Activated CD8-positive, alpha-beta T cell treated with anti-CD3 and anti-CD28 coated beads, Interleukin-2, amount 10 ng/mL, durations not matched to agents 7 days and 5 days (primary cell): ENCODE data around the gene AP1B1. TPM values are rescaled to one million over a fixed set of nuclear protein-coding genes. Genes with fewer than 3 reads are reported as not detected.

Source experiments
- ATAC-seq: fragments of 150-1000 bp; cut with Tn5 transposase; one replicate; pipeline ENCODE4 v1.10.0; 2021; ENCODE audit warnings: moderate library complexity
- CTCF ChIA-PET: fragments of 350-600 bp; sonication (Branson Sonifier 250); formaldehyde crosslinking; loops from one replicate; lab custom pipeline; 2021; ENCODE audit warnings: antibody characterized with exemption; lab: Charles Lee
- POLR2A ChIA-PET: fragments of 350-600 bp; sonication (Branson Sonifier 250); formaldehyde crosslinking; loops from one replicate; lab custom pipeline; 2021; ENCODE audit warnings: antibody characterized with exemption; lab: Charles Lee
- DNase-seq: peaks from one replicate; pipeline ENCODE4 v3.0.0-alpha.2; 2020
- H3K27ac Mint-ChIP-seq: one replicate; pipeline ENCODE4 v1.8.0; 2021; ENCODE audit warnings: mild to moderate bottlenecking, mixed read lengths
- H3K27me3 Mint-ChIP-seq: one replicate; pipeline ENCODE4 v1.8.0; 2021; ENCODE audit warnings: low read depth, mixed read lengths
- H3K36me3 Mint-ChIP-seq: one replicate; pipeline ENCODE4 v1.8.0; 2021; ENCODE audit warnings: low read depth, mixed read lengths
- H3K4me1 Mint-ChIP-seq: one replicate; pipeline ENCODE4 v1.8.0; 2021; ENCODE audit warnings: low read depth, mixed read lengths
- H3K4me3 Mint-ChIP-seq: one replicate; pipeline ENCODE4 v1.8.0; 2021; ENCODE audit warnings: mild to moderate bottlenecking, mixed read lengths
- H3K9me3 Mint-ChIP-seq: one replicate; pipeline ENCODE4 v1.8.0; 2022; ENCODE audit warnings: mixed read lengths; ENCODE audit not compliant: insufficient read depth
- total RNA-seq, 2 experiments: library from RNA; stranded (reverse); gene quantifications; one replicate each; pipeline ENCODE4 v1.2.3, GENCODE V29; 2021

The AP1B1 gene
- total RNA-seq, 2 experiments from 2014 or later: 77.7 to 84.7 TPM

DNA sequence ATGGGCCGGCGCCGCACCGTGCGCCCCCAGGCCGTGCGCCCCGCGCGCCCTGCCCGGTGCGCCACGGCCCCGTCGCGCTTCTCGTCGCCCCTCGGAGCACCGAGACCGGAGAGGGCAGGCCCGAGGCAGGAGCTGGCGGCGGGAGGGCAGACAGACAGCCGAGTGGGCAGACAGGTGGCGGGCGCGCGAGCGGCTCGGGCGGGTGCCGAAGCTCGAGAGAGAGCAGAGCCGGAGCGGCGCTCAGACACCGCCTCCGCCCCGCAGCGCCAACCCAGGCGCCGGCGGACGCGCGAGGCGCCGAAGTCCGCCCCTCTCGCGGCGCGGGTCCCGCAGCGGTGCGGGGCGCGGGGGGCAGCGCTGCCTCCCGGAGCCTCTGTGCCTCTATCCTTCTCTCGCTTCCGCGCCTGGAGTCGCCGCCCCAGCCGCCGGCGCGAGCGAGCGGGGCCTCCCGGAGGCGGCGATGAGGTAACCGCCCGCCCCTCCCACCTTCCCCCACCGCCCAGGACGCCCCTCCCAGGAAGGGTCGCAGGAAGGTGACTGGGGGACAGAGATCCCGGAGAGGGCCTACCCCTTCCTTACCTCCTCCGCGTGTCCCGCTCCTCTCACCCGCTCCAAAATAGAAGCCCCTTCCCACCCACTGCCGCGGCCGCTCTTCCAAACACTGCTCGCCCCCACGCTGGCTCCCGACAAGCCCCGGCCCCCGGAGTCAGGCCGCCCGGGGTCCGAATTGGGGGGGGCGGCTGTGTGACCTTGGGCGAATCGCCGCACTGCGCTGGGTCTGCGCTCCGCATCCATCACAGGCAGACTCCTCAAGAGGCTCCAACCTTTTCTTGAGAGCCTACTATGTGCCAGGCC is 72.9 kb downstream of the AP1B1 start, which contains the start of gene RASL10A:
Gene RASL10A (minus strand): TSS at position 412 of the 855 bp plus-strand sequence. CDS start 451 bp downstream, outside the sequence.
- POLR2A ChIA-PET: interaction anchor here (0.6 kb wide), 1 partner anchor 89 kb away, joined by 3 read pairs; no protein-coding TSS in a partner anchor
- peak within 1 kb of the TSS; percentile 59 for H3K4me3 Mint-ChIP-seq
- peak within 1 kb of the TSS; percentile 43 for H3K27ac Mint-ChIP-seq
- peaks cover 6% of the 10 kb centered on the region for H3K36me3 Mint-ChIP-seq
- H3K4me1 Mint-ChIP-seq: peaks cover 31% of the 10 kb centered on the region
- ATAC-seq: peak; percentile 8
- H3K27me3 Mint-ChIP-seq: peaks cover 38% of the 10 kb centered on the region
- DNase-seq: no peak
- no peaks in the 10 kb centered on the region for H3K9me3 Mint-ChIP-seq
- CTCF ChIA-PET: no interaction called here

DNA sequence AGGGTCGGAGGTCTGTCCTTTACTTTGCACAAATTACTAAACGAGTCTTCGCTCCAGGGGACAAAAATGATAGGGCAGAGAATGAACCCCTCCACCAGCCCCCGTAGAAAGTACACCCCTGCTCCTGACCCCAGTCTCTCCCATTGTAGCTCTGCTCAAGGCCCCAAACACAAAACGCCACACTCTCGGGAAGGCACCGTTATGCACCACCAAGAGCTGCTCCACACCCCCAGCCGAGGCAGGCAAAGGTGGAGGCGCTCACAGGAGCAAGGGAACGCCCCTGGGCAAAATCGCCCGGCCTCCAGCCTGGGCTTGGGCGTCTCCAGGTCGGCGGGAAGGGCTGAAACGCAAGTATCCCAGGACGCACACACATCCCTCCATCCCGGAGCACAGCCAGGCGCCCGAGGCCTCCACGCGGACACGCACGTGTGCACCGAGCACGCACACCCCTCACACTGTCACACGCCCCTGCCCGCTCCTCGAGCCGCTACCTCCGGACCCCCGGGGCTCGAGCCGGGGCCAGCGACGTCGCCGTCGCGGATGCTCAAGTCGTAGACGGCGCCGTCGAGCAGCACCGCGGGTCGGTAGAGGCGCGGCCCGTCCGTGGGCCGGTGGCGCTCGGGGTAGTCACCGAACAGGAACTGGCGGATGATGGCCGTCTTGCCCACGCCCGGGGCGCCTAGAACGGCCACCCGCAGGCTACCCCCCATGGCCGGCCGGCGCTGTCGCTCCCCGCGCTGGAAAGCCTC is 73.7 kb downstream of the AP1B1 start:
- DNase-seq (no peak), ATAC-seq (no peak)
- Mint-ChIP-seq H3K27ac (peak overlapping the region; percentile 43), H3K4me3 (peak overlapping the region; percentile 59), H3K9me3 (no peaks in the 10 kb centered on the region), H3K4me1 (peaks cover 34% of the 10 kb centered on the region), H3K27me3 (peaks cover 38% of the 10 kb centered on the region), H3K36me3 (peaks cover 6% of the 10 kb centered on the region)
- ChIA-PET POLR2A (interaction anchor here (2.2 kb wide), 1 partner anchor 46 kb away, joined by 6 read pairs; no protein-coding TSS in a partner anchor), CTCF (no interaction called here)

DNA sequence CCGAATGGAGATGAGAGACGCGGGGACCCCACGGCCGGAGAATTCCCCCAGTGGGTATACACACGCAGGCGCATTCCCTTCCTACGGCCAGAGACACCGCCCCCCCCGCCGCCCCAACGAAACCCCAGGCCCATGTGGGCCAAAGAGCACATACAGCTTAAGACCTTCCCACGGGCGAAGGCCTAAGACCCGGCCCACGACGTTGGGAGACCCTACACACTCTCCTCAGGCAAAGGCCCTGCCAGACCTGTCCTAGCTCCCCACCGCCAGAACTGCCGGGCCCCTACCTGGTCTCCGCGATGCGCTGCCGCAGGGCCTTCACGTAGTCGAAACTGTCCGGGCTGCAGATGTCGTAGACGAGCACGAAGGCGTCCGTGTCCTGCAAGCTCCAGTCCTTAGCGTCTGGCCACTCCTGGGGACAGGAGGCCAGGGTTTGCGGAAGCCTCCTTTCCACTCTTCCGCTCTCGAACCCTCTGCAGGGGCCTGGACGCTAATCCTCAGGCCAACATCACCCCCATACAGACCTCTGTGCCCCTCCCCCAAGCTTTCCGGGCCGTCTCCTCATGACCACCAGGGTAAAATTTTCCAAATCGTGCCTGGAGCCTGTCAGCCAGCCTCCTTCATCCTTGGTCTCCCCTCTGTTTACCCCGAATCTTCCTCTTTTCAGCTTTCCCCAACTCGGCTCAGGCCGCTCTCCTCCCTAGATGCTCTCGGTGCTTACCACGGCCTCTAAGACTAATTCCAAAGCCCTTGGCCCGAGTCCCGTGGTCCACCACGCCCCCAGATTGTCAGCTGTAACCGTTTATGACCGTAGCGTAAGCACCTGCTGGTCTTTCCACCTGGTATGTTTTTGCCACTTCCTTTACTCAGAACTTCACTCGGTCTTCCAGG is 74.5 kb downstream of the AP1B1 start:
- POLR2A ChIA-PET: interaction anchor here (2.2 kb wide), 1 partner anchor 45 kb away, joined by 6 read pairs; no protein-coding TSS in a partner anchor
- DNase-seq: no peak
- Mint-ChIP-seq H3K36me3 (peaks cover 6% of the 10 kb centered on the region), H3K27ac (peak overlapping the region; percentile 43), H3K4me3 (peak overlapping the region; percentile 59), H3K9me3 (no peaks in the 10 kb centered on the region), H3K27me3 (peaks cover 38% of the 10 kb centered on the region), H3K4me1 (peaks cover 42% of the 10 kb centered on the region)
- CTCF ChIA-PET: interaction anchor here (0.6 to 2.2 kb wide), 7 partner anchors 8 to 908 kb away, joined by 3 to 8 read pairs (median 4); no protein-coding TSS in a partner anchor
- peak; percentile 2 for ATAC-seq

DNA sequence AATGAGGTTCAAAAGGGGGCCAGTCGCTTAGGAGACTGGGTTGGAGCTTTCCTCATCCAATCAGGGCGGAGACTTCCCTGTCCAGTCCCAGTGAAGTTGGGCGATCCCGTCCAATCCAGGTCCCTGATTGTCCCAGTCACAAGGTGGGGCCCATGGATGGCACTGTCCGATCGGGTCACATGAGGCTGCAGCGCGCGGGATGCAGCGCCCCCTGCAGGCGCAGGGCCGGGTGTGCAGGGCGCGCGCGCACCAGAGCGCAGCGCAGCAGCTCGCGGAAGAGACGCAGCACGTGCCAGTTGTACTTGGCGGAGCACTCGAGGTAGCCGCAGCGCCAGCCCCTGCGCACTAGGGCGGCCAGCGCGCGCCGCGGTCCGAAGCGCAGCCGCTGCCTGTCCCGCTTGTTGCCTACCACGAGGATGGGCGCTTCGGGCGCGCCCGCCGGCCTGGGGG is 75.2 kb downstream of the AP1B1 start:
- ChIA-PET POLR2A (interaction anchor here (0.6 to 2.2 kb wide), 2 partner anchors 12 to 44 kb away, joined by 4 to 6 read pairs; no protein-coding TSS in a partner anchor), CTCF (interaction anchor here (0.6 to 2.2 kb wide), 9 partner anchors 8 to 908 kb away, joined by 3 to 8 read pairs (median 3); no protein-coding TSS in a partner anchor)
- ATAC-seq (no peak), DNase-seq (peak; percentile 41)
- Mint-ChIP-seq H3K9me3 (no peaks in the 10 kb centered on the region), H3K27ac (no peak overlapping the region), H3K27me3 (peaks cover 38% of the 10 kb centered on the region), H3K4me1 (peaks cover 49% of the 10 kb centered on the region), H3K36me3 (peaks cover 6% of the 10 kb centered on the region), H3K4me3 (no peak overlapping the region)

DNA sequence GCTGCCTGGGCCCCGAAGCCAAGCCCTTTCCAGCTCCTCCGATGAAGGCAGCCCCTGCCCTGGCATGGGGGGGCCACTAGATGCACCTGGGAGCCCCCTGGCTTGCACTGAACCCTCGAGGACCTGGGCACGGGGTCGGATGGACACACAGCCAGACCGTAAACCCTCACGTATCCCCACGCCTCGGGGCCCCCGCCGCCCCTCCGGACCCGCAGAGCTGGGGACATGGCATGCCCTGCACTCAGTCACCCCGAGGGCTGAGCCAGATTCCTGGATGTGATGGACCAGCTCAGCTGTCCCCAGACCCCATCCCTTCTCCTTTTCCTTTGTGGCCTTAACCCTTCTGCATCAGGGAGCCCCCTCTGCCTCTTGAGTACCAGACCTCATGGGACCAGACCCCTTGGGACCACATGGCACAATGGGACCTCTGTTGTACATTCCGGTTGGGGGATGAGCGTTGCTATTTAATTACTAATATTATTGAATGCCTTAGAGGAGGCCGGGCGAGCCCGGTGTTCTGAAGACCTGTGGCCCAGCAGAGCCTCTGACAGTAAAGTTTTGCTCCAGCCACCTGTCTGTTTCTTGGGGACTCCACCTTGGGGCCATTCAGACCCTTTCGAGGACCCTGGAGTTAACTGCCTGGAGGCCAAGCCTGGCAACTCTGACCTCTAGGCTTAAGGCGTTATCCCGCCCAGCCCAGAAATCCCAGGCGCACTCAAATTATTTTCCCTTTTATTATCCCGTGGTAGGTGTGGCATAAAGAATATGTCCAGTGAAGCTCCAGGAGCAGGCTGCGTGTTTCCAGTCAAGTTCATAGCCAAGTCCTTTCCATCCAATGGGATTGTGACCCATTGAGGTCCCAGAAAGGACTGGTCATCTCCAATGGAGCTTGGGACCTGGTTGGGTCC is 75.9 kb downstream of the AP1B1 start:
- DNase-seq (no peak), ATAC-seq (no peak)
- no peak overlapping the region for H3K27ac Mint-ChIP-seq
- ChIA-PET CTCF (interaction anchor here (0.7 to 2.2 kb wide), 7 partner anchors 9 to 36 kb away, joined by 3 to 8 read pairs (median 3); no protein-coding TSS in a partner anchor), POLR2A (interaction anchor here (0.6 to 2.2 kb wide), 2 partner anchors 12 to 44 kb away, joined by 4 to 6 read pairs; no protein-coding TSS in a partner anchor)
- peaks cover 56% of the 10 kb centered on the region for H3K4me1 Mint-ChIP-seq
- H3K9me3 Mint-ChIP-seq: no peaks in the 10 kb centered on the region
- H3K36me3 Mint-ChIP-seq: peaks cover 6% of the 10 kb centered on the region
- H3K27me3 Mint-ChIP-seq: peaks cover 38% of the 10 kb centered on the region
- H3K4me3 Mint-ChIP-seq: no peak overlapping the region

DNA sequence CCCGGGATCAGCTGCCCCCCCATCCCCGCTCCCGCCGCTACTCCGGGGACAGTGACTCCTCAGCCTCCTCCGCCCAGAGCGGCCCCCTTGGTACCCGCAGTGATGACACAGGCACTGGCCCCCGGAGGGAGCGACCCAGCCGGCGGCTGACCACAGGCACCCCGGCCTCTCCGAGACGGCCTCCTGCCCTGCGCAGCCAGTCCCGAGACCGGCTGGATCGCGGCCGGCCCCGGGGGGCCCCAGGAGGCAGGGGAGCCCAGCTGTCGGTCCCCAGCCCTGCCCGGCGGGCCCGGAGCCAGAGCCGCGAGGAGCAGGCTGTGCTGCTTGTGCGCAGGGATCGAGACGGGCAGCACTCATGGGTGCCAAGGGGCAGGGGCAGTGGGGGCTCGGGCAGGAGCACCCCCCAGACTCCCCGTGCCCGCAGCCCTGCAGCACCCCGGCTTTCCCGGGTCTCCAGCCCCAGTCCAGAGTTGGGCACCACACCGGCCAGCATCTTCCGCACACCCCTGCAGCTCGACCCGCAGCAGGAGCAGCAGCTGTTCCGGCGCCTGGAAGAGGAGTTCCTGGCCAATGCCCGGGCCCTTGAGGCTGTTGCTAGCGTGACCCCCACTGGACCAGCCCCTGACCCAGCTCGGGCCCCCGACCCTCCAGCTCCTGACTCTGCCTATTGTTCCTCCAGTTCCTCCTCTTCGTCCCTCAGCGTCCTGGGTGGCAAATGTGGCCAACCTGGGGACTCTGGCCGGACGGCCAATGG is 76.7 kb downstream of the AP1B1 start:
- Mint-ChIP-seq H3K9me3 (no peaks in the 10 kb centered on the region), H3K36me3 (peaks cover 6% of the 10 kb centered on the region), H3K4me1 (peaks cover 58% of the 10 kb centered on the region), H3K27me3 (peaks cover 35% of the 10 kb centered on the region), H3K4me3 (no peak overlapping the region), H3K27ac (no peak overlapping the region)
- no peak for DNase-seq
- CTCF ChIA-PET: interaction anchor here (0.6 to 2.0 kb wide), 3 partner anchors 24 to 35 kb away, joined by 3 to 6 read pairs (median 3); no protein-coding TSS in a partner anchor
- no peak for ATAC-seq
- POLR2A ChIA-PET: no interaction called here

DNA sequence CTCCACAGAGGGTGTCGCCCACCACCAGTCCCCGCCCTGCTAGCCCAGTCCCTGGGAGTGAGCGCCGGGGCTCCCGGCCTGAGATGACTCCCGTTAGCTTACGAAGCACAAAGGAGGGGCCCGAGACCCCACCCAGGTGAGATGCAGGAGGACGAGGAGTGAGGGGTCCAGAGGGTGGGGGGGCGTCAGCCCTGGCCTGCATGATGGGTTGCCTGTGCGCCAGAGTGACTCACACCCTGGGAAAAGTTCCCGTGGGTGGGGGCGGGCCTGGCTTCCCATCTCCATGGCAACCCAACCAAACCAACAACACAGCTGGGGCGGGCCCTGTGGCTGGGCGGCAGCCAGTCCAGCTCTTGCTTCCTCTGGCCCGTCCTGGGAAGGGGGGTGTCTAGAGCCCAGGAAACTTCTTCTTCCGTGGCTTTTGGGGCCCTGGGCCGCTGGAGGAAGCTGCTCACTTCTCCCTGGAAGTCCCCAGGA is 77.5 kb downstream of the AP1B1 start:
- Mint-ChIP-seq H3K9me3 (no peaks in the 10 kb centered on the region), H3K36me3 (peaks cover 6% of the 10 kb centered on the region), H3K4me1 (peaks cover 63% of the 10 kb centered on the region), H3K27ac (no peak overlapping the region), H3K27me3 (peaks cover 32% of the 10 kb centered on the region), H3K4me3 (no peak overlapping the region)
- CTCF ChIA-PET: interaction anchor here (0.6 kb wide), 1 partner anchor 23 kb away, joined by 3 read pairs; no protein-coding TSS in a partner anchor
- DNase-seq (peak; percentile 71), ATAC-seq (peak; percentile 35)
- POLR2A ChIA-PET: no interaction called here

DNA sequence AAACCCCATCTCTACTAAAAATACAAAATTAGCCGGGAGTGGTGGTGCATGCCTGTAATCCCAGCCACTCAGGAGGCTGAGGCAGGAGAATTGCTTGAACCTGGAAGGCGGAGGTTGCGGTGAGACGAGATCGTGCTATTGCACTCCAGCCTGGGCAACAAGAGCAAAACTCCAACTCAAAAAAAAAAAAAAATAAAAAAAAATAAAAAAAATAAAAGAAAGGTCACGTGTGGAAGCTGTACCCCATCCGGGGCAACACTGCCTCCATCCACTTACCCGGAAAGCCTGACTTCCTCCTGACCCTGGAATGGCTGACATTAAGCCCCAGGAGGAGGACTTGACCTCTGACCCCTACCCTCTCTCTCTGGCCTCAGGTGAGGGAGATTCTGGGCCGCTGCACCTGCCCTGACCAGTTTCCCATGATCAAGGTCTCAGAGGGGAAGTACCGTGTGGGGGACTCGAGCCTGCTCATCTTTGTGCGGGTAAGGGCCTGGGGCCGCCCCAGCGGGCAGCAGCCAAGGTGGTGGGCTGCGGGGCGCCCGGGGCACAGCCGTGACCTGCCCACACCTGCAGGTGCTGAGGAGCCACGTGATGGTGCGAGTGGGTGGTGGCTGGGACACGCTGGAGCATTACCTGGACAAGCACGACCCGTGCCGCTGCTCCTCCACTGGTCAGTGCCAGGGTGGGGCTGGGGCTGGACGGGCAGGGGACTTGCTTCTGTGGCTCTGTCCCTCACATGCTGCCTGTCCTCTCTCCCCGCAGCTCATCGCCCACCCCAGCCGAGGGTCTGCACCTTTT is 78.1 kb downstream of the AP1B1 start:
- H3K27me3 Mint-ChIP-seq: peaks cover 34% of the 10 kb centered on the region
- H3K4me3 Mint-ChIP-seq: no peak overlapping the region
- H3K9me3 Mint-ChIP-seq: no peaks in the 10 kb centered on the region
- ATAC-seq (no peak), DNase-seq (no peak)
- peaks cover 6% of the 10 kb centered on the region for H3K36me3 Mint-ChIP-seq
- ChIA-PET CTCF (no interaction called here), POLR2A (no interaction called here)
- H3K27ac Mint-ChIP-seq: no peak overlapping the region
- peaks cover 64% of the 10 kb centered on the region for H3K4me1 Mint-ChIP-seq
